ENCODE measurements around the gene SLC6A8. TPM values are rescaled to one million over a fixed set of nuclear protein-coding genes. Genes with fewer than 3 reads are reported as not detected.
"Not testable (repeated sequence)": the region's sequence is repeated elsewhere in the genome, so short reads cannot be mapped to it uniquely, and the experiment has no call there.

Gene SLC6A8
- polyA plus RNA-seq, 1 donor, result 43.1 TPM

DNA sequence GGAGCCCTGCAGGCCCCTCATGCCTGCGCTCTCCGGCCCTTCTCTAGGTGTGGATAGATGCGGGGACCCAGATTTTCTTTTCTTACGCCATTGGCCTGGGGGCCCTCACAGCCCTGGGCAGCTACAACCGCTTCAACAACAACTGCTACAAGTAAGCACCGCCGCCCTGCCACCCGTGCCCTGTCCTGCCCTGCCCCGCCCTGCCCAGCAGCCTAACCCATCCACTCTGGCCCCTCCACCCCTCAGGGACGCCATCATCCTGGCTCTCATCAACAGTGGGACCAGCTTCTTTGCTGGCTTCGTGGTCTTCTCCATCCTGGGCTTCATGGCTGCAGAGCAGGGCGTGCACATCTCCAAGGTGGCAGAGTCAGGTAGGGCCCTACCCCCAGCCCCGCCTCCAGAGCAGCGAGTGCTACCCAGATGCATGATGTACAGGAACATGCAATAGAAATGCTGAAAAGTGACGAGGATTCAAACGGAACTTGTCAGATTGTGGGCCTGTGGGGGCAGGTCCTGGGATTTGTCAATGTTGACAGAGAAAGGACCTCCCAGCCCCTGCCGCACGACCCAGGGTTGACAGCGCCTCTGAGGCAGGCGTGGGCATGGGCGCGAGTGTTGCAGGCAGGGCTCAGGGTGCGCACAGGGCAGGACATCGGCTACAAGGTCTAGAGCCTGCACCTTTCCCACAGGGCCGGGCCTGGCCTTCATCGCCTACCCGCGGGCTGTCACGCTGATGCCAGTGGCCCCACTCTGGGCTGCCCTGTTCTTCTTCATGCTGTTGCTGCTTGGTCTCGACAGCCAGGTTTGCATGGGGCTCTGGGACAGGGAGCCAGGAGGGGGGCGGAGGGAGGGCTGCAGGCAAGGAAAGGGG, 5.7 kb downstream of the SLC6A8 start:
- DNase-seq, result no peak

DNA sequence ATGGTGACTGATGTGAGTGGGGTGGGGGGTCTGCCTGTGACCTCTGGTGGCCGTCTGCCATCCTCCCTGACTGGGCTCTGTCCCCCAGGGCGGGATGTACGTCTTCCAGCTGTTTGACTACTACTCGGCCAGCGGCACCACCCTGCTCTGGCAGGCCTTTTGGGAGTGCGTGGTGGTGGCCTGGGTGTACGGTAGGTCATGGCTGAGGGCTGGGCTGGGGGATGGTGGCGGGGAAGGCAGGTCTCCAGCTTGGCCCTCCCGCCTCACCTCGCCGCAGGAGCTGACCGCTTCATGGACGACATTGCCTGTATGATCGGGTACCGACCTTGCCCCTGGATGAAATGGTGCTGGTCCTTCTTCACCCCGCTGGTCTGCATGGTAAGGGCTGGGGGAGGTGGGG, 6.5 kb downstream of the SLC6A8 start:
- not testable (repeated sequence) for DNase-seq

DNA sequence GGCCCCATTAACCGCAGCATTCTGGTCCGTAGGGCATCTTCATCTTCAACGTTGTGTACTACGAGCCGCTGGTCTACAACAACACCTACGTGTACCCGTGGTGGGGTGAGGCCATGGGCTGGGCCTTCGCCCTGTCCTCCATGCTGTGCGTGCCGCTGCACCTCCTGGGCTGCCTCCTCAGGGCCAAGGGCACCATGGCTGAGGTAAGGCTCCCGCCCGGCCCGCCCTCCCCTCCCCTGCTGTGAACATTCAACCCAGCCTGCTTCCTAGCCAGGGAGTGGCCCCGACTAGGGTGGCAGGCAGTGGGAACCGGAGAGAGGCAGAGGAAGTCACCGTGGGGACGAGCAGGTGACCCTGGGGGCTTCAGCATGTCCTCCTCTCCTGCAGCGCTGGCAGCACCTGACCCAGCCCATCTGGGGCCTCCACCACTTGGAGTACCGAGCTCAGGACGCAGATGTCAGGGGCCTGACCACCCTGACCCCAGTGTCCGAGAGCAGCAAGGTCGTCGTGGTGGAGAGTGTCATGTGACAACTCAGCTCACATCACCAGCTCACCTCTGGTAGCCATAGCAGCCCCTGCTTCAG, 7.1 kb downstream of the SLC6A8 start:
- no peak for DNase-seq

DNA sequence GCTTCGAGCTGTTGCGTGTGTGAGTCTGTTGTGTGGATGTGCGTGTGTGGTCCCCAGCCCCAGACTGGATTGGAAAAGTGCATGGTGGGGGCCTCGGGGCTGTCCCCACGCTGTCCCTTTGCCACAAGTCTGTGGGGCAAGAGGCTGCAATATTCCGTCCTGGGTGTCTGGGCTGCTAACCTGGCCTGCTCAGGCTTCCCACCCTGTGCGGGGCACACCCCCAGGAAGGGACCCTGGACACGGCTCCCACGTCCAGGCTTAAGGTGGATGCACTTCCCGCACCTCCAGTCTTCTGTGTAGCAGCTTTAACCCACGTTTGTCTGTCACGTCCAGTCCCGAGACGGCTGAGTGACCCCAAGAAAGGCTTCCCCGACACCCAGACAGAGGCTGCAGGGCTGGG, 8.4 kb downstream of the SLC6A8 start:
- no peak for DNase-seq

DNA sequence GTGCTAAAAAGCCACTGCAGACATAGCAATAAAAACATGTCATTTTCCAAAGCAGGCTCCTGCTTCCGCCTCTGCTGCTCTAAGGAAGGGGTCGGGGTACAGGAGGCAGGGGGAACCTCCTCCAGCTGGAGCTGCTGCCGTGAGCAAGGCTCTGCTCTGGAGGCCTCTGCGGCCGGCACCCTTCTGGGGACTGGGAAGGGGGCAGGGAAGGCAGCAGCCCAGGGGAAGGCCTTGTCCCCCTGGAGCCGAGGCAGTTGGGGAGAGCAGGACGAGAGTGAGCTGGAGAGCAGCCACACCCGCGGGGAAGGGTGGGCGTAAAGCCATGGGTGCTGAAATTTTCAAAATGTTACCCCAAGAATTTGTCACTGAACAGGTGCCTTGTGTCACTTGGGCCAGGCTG, 8.8 kb downstream of the SLC6A8 start:
- not testable (repeated sequence) for DNase-seq

DNA sequence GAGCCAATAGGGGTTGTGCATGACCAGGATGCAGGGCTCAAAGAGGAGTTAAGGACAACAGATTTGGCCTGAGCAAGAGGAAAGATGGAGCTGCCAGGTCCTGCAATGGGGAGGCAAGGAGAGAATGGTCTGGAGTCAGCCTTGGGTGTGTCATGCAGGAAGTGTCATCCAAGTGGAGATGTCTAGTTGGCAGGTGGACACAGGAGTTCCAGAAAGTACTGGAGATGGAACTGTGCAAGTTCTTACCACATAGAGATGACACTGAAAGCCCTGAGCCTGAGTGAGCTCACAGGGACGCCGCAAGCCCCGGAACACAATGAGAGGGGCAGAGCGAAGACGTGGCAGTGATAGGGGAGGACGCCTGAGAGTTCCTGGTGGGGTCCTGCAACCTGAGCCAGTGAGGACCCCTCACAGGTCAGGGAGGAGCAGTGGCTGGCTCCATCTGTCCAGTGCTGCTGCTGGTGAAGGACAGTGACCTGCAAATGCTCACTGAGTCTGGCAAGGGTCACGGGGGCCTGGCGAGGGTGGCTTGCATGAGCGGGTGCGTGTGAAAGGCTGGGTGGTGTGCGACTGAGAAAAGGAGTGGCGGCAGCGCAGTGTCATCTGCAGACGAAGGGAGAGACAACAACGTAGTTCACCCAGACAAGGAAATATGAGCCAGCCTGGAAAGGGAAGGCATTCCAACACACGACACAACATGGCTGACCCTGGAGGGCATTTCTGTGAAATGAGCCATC, 9.4 kb downstream of the SLC6A8 start:
- DNase-seq, result not testable (repeated sequence)

DNA sequence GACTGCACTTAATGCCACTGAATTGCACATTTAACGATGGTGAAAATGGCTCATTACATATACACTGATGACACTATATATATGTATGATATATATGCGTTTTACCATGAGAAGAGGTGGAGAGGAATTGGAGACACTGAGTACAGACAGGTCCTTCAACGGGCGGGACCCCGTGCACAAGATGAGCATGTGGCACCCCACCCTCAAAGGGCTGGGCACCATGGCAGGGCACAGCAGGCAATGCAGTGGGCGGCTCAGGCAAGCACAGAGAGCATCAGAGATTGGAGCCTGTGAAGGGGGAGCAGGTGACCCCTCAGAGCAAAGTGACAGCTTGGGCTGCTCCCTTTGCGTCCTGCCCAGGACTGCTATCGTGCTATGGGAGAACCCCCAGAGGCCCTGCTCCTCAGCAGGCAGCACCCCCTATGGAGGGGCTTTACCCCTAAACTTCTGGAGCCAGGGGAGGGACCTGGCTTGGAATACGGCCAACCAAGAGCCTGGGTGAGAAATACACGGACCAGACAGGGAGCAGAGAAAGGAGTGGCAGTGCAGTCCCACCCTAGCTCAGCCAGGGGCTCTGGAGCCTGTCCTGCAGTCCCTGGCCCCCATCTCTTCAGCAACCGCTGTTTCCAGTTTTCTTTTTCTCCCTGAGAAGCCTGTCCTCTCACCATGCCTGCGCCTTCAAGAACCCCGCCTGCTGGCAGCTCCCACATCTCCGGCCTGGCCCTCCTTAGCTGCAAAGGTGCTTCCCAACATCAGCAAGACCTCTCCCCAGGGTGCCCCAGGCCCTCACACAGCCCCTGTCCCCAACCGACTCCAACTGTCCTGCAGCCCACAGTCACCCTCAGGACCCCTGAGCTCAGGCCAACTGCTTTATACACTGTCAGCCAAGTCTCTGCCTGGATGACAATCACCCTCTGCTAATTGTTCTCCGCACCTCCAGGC, 10.5 kb downstream of the SLC6A8 start:
- DNase-seq, result no peak

DNA sequence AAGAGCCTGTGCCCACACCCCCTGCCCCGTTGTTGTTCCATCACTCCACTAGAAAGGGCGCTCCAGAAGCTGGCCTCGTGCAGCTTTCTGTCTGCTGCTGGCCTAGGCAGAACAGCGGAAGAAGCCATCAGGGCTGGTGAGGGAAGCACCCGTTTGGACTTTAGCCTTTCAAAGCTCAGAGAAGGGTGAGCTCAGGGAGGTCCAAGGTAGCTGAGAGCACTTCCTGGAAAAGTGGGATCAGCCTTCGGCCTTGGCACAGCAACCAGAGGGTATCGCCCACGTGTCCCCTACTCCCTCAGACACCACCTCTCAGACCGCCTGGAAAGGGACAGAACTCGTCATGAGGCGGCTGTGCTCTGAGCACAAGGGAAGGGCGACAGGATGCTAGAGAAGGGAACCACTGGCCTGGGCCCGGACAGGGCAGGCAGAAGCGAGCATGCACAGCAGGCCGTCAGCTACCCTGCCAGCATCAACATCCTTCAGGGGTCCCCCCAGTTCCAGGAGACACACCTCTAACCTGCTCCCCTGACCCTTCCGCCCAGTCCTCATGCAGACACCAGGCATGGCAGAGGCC, 11.6 kb downstream of the SLC6A8 start:
- not testable (repeated sequence) for DNase-seq

DNA sequence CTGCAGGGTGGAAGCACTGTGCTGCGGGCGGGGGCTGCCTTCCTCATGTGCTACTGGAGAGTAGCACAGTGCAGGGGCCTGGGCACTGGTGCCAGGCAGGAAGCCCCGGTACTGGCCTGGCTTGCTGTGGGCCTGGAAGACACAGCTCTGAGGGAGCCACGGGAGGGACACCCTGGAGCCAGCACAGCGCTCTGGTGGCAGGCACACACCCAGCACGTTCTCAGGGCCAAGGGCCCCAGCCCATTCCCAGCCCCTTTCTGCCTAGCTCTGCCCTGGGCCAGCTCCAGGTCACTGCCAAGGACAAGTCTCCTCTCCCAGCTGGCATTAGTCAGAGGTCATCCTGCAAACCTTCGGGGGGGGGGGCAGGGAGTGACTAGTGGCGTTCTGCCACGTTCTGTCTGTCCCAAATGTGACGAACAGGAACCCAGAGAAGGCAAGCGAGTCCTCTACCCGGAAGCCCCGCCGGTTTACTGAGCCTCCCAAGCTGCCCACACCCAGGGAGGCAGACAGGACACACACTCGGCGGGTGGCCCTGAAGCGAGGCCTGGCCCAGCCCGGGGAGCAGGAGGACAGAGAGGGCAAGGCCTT, 12.2 kb downstream of the SLC6A8 start:
- not testable (repeated sequence) for DNase-seq

DNA sequence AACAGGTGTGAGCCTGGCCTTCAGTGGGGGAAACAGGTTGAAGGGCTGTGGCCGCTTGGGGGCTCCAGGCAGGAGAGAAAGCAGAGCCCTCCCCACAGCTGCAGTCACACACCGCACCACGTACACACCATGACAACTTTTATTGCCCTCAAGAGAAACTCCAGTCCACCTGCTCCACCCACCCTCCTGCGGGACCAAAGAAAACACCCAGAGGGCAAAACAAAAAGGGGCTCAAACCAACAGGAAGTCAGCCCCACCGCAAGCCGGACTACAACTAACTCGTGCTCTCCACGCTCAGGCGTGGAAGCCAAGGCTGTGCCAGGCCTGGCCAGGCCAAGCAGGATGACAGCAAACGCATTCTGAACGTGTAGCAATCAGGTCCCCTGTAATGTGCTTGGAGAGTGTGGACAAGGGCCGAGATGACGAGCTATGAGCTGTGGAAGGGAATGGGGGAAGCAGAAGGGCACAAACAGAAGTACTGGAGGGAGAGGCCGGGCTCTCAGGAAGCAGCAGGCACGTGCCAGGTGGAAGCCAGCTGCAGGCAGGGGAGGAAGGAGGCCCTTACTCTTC, 12.7 kb downstream of the SLC6A8 start:
- DNase-seq, result no peak

DNA sequence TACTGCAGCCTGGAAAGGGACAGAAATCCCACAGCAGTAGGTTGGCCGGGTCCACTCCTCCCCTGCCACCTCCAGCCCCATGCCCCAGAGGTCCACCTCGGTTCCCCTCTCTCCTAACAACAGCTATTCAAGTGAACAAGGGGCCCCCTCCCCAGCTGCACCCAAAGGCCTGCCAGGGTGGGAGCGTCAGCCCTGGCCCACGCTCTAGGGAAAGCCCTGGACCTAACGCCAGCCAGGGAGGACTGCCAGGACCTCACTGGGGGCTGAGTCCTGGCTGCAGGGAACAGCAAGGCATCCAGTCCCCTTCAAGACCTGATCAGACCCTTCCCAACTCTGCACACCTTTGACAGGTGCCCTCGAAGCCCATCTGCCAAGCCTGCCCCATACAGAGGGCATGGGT, 13.2 kb downstream of the SLC6A8 start:
- DNase-seq, result no peak

DNA sequence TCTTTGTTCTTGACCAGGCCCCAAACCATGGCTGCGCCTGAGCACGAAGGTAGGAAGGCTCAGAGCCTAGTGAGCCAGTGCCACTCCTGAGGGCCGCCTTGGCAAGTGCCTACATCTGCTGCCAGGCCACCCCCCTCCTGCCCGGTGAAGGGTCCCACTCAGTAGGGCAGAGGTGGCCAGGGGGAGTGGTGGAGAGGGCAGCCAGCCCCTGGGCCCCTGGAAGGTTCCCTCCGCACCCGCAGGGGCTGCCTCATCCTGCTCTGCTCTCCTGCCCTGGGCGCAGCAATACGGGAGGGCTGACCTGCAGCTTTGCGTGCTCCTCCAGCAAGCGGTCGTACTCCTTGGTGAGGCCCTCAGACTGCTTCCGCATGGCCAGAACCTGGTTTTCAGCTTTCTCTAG, 14.0 kb downstream of the SLC6A8 start:
- no peak for DNase-seq

DNA sequence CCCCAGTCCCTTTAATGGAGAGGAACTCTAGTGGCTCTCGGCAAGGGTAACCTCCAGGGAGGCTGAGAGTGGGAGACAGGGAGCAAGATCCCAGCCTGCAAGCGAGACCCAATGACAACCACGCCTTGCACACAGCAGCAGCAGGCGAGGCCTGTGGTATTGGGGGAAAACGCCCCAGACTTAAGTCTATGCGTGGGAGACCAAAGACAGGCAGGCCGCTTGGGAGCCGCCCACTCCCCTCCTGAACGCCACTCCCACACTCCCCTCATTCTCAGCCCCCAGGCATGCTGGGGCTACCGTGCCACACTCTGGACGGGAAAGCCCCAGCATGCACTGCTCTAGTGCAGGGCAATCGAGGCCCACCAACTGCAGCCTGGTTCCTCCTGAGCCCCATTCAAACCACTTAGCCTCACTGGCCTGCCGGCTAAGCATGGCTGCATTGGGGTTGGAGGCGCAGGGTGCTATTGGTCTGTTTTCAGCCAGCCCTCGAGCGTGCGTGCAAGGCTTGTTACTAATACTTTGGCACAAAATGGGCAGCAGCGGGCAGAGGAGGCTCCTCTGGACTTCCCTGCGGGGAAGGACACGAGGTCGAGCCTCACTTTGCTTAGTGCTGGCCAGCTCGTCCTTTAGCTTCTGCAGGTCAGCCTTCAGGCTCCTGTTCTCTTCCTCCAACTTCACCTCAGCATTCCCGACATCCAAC, 14.8 kb downstream of the SLC6A8 start:
- no peak for DNase-seq

DNA sequence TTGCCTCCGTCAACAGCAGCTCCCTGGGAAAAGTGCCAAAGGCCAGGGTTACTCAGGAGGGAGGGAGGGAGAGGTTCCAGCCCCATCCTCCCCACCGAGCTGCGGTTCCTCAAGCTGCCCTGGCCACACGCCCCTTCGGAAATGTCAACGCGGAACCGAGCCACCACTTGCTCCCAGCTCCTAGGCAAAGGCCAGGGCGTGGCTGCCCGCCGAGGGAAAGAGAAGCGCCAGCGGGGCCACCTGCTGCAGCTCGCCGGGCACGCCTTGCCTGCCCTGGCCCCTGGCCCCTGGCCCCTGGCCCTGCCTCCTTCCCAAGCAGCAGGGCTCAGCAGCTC, 15.3 kb downstream of the SLC6A8 start:
- no peak for DNase-seq

DNA sequence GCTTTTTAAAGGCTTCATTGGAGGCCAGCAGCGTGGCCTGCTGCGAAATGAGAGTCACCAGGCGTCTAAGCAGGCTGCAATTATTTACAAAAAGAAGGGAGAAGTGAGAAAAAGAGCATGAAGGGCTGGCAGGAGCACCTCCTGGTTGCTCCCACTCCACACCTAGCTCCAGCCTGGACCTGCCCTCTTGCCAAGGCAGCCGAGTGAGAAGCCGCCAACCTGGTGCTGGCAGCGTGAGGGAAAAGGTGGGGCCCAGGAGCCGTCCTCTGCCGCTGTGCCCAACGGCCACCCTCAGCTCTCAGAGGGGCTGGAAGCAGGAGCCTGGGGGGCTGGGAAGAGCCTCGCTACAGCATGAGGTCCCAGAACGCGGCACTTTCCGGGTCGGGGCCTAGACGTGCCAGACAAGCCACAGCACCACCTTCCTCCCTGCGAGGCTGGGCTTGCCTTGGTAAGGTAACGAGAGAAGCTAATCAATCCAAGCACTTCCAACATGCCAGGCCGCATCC, 16.3 kb downstream of the SLC6A8 start:
- no peak for DNase-seq

DNA sequence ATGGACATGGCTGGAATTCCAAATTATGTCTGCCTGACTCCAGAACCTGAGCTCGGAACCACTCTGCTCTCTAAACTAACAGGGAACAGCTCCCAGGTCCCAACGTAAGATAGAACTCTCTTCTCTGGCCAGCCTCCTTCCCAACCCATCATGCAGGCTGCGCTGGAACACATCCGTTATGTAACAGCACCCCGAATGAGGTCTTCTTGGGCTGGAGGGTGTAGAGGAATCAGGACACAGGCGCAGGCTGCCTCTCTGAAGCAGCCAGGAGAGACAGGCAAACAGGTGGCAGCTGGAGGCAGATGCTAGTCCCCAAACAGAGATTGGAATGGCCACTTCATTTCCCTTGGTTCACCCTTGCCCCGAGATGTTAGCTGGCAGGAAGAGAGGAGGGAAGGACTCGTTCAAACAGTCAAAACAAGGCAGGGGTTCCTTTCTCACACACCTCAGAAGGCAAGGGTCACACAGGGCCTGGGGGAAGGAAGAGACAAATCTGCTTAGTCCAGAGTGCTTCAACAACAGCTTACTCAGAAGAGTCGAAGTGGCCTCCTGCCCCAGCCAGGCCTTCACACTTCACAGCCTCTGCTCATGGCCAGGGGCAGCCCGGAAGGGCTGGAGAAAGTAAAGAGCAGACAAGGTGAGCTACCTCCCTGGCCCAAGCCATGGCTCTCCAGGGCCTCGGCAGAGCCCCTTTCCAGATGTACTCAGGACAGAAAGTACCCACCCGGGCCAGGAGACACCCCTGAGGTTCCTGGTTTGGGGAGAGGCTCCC, 17.1 kb downstream of the SLC6A8 start:
- not testable (repeated sequence) for DNase-seq

DNA sequence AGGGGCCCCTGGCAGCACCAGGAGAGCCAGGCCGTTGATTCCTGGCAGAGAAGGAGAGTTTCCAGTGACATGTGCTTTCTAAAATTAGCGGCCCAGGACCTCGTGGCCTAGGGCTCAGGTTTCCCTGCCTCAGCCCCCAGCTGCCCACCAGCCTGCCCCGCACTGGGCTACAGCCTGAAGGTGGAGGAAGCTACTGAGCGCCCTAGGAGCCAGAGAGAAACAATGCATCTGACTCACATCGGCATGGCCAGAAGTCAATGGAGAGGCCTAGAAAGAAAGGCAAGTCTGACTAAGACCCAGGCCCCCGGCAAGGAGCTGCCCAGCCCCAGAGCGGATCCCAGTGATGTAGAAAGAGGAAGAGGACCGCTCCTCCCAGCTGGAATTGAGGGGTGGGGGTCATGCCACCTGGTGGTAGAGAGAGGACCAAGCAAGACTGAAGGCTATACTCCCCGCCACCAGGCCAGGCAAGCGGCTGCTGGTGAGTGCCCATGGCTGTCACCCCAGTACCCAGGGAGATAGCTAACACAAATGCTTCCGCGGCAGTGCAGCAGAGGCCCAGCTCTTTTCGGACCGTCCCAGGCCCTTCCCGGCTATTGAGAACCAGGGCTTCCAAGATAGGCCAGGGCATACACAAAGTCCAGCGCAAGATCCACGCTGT, 17.8 kb downstream of the SLC6A8 start:
- not testable (repeated sequence) for DNase-seq

DNA sequence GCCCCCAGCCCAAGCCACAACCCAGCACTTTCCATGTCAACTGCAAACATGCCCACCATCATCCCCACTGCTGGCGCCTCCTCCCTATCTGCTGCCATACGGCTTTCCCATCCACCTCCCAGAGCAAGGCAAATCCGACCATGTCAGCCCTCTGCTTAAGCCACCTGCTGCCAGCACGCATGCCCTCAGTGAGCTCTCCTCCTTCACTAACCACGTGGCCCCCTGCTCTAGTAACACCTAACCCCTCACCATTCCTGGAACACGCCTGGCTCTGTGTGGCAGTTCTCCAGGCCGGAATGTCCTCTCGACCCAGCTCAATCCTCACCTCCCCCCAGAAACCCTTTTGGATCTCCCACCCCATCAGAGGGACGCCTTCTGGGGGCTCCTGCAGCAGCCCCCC, 19.1 kb downstream of the SLC6A8 start:
- no peak for DNase-seq

DNA sequence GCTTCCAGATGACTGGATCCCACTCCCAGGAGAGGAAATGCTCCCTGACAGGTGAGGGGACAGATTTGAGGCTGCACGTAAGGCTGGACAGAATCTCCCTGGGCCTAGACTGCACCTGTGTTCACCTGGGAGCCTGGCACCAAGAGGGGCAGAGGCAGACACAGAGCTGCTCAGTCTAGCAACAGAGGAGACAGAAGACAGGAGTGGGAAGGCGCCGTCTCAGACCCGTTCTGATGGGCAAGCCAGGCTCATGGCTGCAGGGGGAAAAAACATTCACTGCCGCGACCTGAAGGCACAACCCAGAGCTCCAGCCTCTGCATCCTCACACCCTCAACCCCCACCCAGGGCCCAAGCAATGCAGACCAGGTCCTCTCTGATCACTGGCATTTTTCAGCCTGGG, 19.7 kb downstream of the SLC6A8 start:
- no peak for DNase-seq
